Measurements from ENCODE around the gene RAB5A. TPM values are rescaled to one million over a fixed set of nuclear protein-coding genes. Genes with fewer than 3 reads are reported as not detected.
"Not testable (repeated sequence)": the region's sequence is repeated elsewhere in the genome, so short reads cannot be mapped to it uniquely, and the experiment has no call there.

Gene RAB5A
- total RNA-seq, 1 experiment from 2014 or later: 97.1 TPM

DNA sequence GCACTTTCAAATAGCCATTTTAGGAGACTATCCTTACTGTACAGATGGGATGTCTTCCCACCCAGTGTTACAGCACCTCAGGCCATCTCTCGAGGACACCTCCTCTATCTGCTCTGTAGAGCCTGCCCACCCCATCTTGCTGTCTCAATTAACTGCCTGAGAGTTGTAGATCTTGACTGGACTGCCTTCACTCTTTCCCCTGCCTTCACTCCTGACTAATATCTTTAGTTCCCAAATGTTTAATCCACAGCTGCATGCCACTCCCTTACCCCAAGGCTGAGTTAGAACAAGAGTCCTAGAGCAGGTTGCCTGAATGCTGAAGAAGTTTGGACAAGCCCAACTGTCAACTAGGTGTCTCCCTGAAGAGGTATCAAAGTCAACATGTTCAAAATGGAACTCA is 66.5 kb downstream of the RAB5A start (continued):
- TF ChIP-seq, protein P1, sequence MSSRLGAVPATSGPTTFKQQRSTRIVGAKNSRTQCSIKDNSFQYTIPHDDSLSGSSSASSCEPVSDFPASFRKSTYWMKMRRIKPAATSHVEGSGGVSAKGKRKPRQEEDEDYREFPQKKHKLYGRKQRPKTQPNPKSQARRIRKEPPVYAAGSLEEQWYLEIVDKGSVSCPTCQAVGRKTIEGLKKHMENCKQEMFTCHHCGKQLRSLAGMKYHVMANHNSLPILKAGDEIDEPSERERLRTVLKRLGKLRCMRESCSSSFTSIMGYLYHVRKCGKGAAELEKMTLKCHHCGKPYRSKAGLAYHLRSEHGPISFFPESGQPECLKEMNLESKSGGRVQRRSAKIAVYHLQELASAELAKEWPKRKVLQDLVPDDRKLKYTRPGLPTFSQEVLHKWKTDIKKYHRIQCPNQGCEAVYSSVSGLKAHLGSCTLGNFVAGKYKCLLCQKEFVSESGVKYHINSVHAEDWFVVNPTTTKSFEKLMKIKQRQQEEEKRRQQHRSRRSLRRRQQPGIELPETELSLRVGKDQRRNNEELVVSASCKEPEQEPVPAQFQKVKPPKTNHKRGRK (CRISPR knock-in tag; IDR thresholded peaks at IDR 0.05; ENCODE audit: borderline replicate concordance): no peak
- no peak for TF ChIP-seq ESRRA (CRISPR knock-in tag; IDR thresholded peaks at IDR 0.05; ENCODE audit: borderline replicate concordance)

DNA sequence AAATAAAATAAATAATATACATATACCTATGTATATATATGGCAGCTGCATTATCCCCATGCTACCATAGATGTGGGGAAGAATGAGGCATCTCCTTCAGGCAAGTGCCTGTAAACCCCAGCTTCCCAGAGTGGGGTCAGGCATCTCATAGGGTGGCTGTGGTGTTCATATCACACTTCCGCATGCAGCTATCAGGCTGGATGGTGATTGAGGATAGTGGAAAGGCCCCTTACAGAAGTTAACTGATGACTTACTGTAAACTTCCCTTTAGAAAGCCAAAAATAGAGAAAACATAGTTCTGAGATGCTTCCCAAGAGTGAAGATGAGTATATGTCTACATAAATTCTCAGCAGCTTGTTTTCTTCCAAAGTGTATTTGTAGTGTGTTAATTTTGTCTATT is 68.6 kb downstream of the RAB5A start:
- Mint-ChIP-seq H3K36me3 (no peaks in the 10 kb centered on the region), H3K4me3 (no peak overlapping the region), H3K9me3 (no peaks in the 10 kb centered on the region), H3K27ac (no peak overlapping the region), H3K27me3 (ENCODE audit: low read depth) (no peaks in the 10 kb centered on the region), H3K4me1 (no peaks in the 10 kb centered on the region)
- no peak for ATAC-seq
- DNase-seq (ENCODE audit: low spot score): no peak
- ChIA-PET CTCF (no interaction called here), POLR2A (no interaction called here)
- TF ChIP-seq, protein P2, sequence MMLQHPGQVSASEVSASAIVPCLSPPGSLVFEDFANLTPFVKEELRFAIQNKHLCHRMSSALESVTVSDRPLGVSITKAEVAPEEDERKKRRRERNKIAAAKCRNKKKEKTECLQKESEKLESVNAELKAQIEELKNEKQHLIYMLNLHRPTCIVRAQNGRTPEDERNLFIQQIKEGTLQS (CRISPR knock-in tag; conservative IDR thresholded peaks at IDR 0.05): no peak
- TF ChIP-seq, protein P3, sequence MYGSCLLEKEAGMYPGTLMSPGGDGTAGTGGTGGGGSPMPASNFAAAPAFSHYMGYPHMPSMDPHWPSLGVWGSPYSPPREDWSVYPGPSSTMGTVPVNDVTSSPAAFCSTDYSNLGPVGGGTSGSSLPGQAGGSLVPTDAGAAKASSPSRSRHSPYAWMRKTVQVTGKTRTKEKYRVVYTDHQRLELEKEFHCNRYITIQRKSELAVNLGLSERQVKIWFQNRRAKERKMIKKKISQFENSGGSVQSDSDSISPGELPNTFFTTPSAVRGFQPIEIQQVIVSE (CRISPR knock-in tag; IDR thresholded peaks at IDR 0.05; ENCODE audit: borderline replicate concordance): no peak
- TF ChIP-seq, protein P4, sequence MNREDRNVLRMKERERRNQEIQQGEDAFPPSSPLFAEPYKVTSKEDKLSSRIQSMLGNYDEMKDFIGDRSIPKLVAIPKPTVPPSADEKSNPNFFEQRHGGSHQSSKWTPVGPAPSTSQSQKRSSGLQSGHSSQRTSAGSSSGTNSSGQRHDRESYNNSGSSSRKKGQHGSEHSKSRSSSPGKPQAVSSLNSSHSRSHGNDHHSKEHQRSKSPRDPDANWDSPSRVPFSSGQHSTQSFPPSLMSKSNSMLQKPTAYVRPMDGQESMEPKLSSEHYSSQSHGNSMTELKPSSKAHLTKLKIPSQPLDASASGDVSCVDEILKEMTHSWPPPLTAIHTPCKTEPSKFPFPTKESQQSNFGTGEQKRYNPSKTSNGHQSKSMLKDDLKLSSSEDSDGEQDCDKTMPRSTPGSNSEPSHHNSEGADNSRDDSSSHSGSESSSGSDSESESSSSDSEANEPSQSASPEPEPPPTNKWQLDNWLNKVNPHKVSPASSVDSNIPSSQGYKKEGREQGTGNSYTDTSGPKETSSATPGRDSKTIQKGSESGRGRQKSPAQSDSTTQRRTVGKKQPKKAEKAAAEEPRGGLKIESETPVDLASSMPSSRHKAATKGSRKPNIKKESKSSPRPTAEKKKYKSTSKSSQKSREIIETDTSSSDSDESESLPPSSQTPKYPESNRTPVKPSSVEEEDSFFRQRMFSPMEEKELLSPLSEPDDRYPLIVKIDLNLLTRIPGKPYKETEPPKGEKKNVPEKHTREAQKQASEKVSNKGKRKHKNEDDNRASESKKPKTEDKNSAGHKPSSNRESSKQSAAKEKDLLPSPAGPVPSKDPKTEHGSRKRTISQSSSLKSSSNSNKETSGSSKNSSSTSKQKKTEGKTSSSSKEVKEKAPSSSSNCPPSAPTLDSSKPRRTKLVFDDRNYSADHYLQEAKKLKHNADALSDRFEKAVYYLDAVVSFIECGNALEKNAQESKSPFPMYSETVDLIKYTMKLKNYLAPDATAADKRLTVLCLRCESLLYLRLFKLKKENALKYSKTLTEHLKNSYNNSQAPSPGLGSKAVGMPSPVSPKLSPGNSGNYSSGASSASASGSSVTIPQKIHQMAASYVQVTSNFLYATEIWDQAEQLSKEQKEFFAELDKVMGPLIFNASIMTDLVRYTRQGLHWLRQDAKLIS (CRISPR knock-in tag; IDR thresholded peaks at IDR 0.05; ENCODE audit: borderline replicate concordance): no peak
- TF ChIP-seq, protein P5, sequence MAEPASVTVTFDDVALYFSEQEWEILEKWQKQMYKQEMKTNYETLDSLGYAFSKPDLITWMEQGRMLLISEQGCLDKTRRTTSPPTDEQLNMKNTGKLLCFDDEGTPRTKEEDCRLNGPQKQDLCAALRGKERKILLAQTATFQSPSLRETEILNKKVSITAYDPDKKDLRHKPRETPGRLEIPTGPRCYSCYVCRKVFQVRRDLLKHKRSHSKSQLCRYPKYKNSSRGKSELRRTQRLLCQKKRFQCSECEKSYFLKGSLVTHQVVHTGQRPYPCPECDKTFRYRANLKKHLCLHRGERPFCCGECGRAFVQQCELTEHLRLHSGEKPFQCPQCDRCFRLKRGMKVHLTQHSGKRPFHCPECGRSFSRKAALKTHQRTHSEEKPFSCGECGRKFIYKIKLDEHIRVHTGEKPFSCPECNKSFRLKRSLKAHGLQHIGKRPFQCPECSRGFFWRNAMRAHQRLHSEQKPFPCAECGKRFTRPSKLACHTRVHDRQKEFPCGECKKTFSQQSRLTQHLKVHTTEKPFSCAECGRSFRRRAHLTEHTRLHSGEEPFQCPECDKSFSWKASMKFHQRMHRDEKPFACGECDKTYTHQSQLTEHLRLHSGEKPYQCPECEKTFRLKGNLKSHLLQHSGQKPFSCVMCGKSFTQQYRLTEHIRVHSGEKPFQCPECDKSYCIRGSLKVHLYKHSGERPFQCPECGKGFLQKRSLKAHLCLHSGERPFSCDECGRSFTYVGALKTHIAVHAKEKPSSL (CRISPR knock-in tag; conservative IDR thresholded peaks at IDR 0.05): no peak
- no peak for TF ChIP-seq ZNF671 (CRISPR knock-in tag; IDR thresholded peaks at IDR 0.05)
- TF ChIP-seq JUN (CRISPR knock-in tag; IDR thresholded peaks at IDR 0.05): no peak
- no peak for TF ChIP-seq SMAD4 (CRISPR knock-in tag; IDR thresholded peaks at IDR 0.05)
- TF ChIP-seq ZNF232 (CRISPR knock-in tag; IDR thresholded peaks at IDR 0.05): no peak

DNA sequence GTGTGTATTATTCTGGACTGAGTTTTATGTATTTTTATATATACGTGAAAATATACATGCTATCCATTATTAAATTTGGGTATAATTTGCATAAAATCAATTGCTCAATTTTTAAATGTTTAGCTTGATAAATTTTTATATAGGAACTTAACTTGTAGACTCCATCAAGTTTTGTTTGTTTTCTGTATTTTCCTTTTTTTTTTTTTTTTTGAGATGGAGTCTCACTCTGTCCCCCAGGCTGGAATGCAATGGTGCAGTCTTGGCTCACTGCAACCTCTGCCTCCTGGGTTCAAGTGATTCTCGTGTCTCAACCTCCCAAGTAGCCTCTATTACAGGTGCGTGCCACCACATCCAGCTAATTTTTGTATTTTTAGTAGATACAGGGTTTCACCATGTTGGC is 69.2 kb downstream of the RAB5A start:
- H3K27me3 Mint-ChIP-seq (ENCODE audit: low read depth); H3K27ac Mint-ChIP-seq; DNase-seq (ENCODE audit: low spot score); H3K4me3 Mint-ChIP-seq; ATAC-seq; H3K9me3 Mint-ChIP-seq; H3K4me1 Mint-ChIP-seq; H3K36me3 Mint-ChIP-seq; POLR2A ChIA-PET: not testable (repeated sequence)
- CTCF ChIA-PET: interaction anchor here (0.6 kb wide), 1 partner anchor 1391 kb away, joined by 3 read pairs; no protein-coding TSS in a partner anchor

DNA sequence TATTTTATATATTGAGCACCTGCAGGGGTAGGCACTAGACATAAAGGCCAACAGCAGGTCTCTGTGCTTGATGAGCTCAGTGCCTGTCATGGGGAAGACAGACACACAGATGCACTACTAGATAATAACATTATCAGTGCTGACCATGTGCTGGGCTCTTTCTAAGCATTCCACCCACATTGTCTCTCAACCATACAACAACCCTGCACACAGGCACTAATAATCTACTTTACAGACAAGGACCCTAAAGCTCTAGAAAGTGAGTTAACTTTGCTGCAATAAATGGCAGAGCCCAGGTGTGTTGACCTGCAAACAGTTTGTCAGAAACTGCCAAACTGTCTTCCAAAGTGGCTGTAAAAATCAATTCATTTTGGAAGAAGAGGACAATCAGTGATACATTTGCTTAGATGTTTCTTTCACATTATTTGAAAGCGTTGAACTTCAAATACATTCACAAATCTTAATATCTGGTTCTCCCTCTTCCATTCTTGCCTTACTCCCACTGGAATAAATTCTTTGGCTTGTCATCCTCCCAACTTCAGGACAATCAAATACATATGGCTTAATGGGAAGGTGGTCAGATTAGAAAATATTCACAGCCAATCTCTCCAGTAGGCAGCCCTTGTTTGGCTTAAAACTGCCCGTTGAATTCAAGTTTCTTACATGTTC is 76.2 kb downstream of the RAB5A start:
- Mint-ChIP-seq H3K4me3 (no peak overlapping the region), H3K4me1 (peaks cover 5% of the 10 kb centered on the region; the same call in 1 of the 2 replicates), H3K36me3 (no peaks in the 10 kb centered on the region), H3K27ac (no peak overlapping the region), H3K9me3 (no peaks in the 10 kb centered on the region), H3K27me3 (ENCODE audit: low read depth) (no peaks in the 10 kb centered on the region)
- DNase-seq (ENCODE audit: low spot score): no peak
- ChIA-PET CTCF (no interaction called here), POLR2A (no interaction called here)
- no peak for ATAC-seq
- TF ChIP-seq, protein P3 (CRISPR knock-in tag; IDR thresholded peaks at IDR 0.05; ENCODE audit: borderline replicate concordance): no peak
- TF ChIP-seq, protein P6, sequence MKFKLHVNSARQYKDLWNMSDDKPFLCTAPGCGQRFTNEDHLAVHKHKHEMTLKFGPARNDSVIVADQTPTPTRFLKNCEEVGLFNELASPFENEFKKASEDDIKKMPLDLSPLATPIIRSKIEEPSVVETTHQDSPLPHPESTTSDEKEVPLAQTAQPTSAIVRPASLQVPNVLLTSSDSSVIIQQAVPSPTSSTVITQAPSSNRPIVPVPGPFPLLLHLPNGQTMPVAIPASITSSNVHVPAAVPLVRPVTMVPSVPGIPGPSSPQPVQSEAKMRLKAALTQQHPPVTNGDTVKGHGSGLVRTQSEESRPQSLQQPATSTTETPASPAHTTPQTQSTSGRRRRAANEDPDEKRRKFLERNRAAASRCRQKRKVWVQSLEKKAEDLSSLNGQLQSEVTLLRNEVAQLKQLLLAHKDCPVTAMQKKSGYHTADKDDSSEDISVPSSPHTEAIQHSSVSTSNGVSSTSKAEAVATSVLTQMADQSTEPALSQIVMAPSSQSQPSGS (CRISPR knock-in tag; IDR thresholded peaks at IDR 0.05; ENCODE audit: borderline replicate concordance, low read depth): no peak
- TF ChIP-seq KAT7 (CRISPR knock-in tag; IDR thresholded peaks at IDR 0.05; ENCODE audit: borderline replicate concordance) (no peak), IRF2 (CRISPR knock-in tag; IDR thresholded peaks at IDR 0.05; ENCODE audit: borderline replicate concordance, low read depth) (no peak), FOXK1 (CRISPR knock-in tag; IDR thresholded peaks at IDR 0.05) (no peak)
